Upper lobe of right lung (tissue), 1 donor: ENCODE data around the gene FAM72A. TPM values are rescaled to one million over a fixed set of nuclear protein-coding genes. Genes with fewer than 3 reads are reported as not detected.
A peak's percentile ranks its signal among the peaks of the same experiment; 100 is the strongest.
"Not testable (repeated sequence)": the region's sequence is repeated elsewhere in the genome, so short reads cannot be mapped to it uniquely, and the experiment has no call there.

Experiments
- ATAC-seq: fragments of 200-7000 bp; cut with Tn5 transposase; one replicate; pipeline ENCODE4 v1.9.1; 2020; ENCODE audit warnings: mild to moderate bottlenecking, moderate library complexity
- DNase-seq: peaks from one replicate; pipeline ENCODE4 v3.0.0-alpha.2; 2020
- H3K27ac ChIP-seq: fragments of 200-600 bp; one replicate; pipeline ENCODE4 v1.8.0; 2022
- H3K27me3 ChIP-seq: fragments of 200-600 bp; one replicate; pipeline ENCODE4 v1.8.0; 2022; ENCODE audit warnings: mild to moderate bottlenecking
- H3K36me3 ChIP-seq: fragments of 200-600 bp; one replicate; pipeline ENCODE4 v1.8.0; 2022
- H3K4me1 ChIP-seq: fragments of 200-600 bp; one replicate; pipeline ENCODE4 v1.8.0; 2022
- H3K4me3 ChIP-seq: fragments of 200-600 bp; one replicate; pipeline ENCODE4 v1.8.0; 2022; ENCODE audit warnings: mild to moderate bottlenecking
- H3K9me3 ChIP-seq: fragments of 200-600 bp; one replicate; pipeline ENCODE4 v1.8.0; 2022
- intact Hi-C: fragments of 100-400 bp; cut with DNase I; formaldehyde crosslinking; loops from one replicate; pipeline ENCODE4 v1.11.0; 2022
- long read RNA-seq: library from polyadenylated mRNA; unstranded; transcript quantifications from one replicate; pipeline ENCODE4 v2.0.0, GENCODE V29; 2021
- total RNA-seq: library from RNA; stranded (reverse); fragmentation: NEBNext Ultra II Directional; extraction: Animal tissue kit (Norgen Biotek cat#: 25700); gene quantifications from one replicate; pipeline ENCODE4 v1.2.1, GENCODE V29; 2021
- donor health status: DM: no; HTN: yes; CAD: no; lungs with severe emphysema.

Gene FAM72A
- 4.4 TPM for total RNA-seq
- long read RNA-seq, partial matches to known transcripts = 0 of 3 reads
- long read RNA-seq, other reads (novel, unspliced or antisense) = 1 of 3 reads

GRCh38 chr1:206202789-206203363, at the start of gene FAM72A:
TSS of gene FAM72A (minus strand) at chr1:206202839. CDS start at chr1:206202025, 814 bp downstream.
- H3K9me3 ChIP-seq, H3K4me1 ChIP-seq, intact Hi-C loops, H3K36me3 ChIP-seq, H3K27me3 ChIP-seq: not testable (repeated sequence)
- DNase-seq (peak; percentile 98), ATAC-seq (peak; percentile 90)
- H3K4me3 ChIP-seq = peak within 1 kb of the TSS; percentile 59
- H3K27ac ChIP-seq = peak within 1 kb of the TSS; percentile 75

GRCh38 chr1:206250953-206251681, 48.5 kb upstream of the FAM72A start:
- H3K9me3 ChIP-seq, H3K27me3 ChIP-seq, H3K27ac ChIP-seq, H3K4me1 ChIP-seq, H3K4me3 ChIP-seq, ATAC-seq, H3K36me3 ChIP-seq, intact Hi-C loops, DNase-seq: not testable (repeated sequence)

GRCh38 chr1:206246129-206246886, 43.7 kb upstream of the FAM72A start:
- ATAC-seq, intact Hi-C loops, DNase-seq, H3K4me1 ChIP-seq, H3K27me3 ChIP-seq, H3K4me3 ChIP-seq, H3K27ac ChIP-seq, H3K9me3 ChIP-seq, H3K36me3 ChIP-seq: not testable (repeated sequence)

- H3K4me1 ChIP-seq, intact Hi-C loops, H3K4me3 ChIP-seq, DNase-seq, H3K27ac ChIP-seq, H3K27me3 ChIP-seq, H3K9me3 ChIP-seq, H3K36me3 ChIP-seq, ATAC-seq: not testable (repeated sequence)
These were observed 42.8 kb upstream of the FAM72A start for GRCh38 chr1:206245479-206245878.

- H3K27ac ChIP-seq, H3K4me1 ChIP-seq, H3K9me3 ChIP-seq, H3K36me3 ChIP-seq, H3K4me3 ChIP-seq, DNase-seq, H3K27me3 ChIP-seq, intact Hi-C loops: not testable (repeated sequence)
- ATAC-seq = peak; percentile 90
These were observed 40.7 kb upstream of the FAM72A start for GRCh38 chr1:206243335-206243734.

- H3K36me3 ChIP-seq, H3K4me1 ChIP-seq, DNase-seq, H3K27ac ChIP-seq, H3K27me3 ChIP-seq, H3K9me3 ChIP-seq, H3K4me3 ChIP-seq, intact Hi-C loops: not testable (repeated sequence)
- peak; percentile 57 for ATAC-seq
These were observed 37.6 kb upstream of the FAM72A start for GRCh38 chr1:206240288-206240687.

- H3K27ac ChIP-seq, H3K4me3 ChIP-seq, H3K27me3 ChIP-seq, intact Hi-C loops, H3K36me3 ChIP-seq, ATAC-seq, H3K4me1 ChIP-seq, DNase-seq, H3K9me3 ChIP-seq: not testable (repeated sequence)
These were observed 32.6 kb upstream of the FAM72A start for GRCh38 chr1:206235190-206235589.

- intact Hi-C loops, H3K4me3 ChIP-seq, H3K27ac ChIP-seq, H3K4me1 ChIP-seq, H3K9me3 ChIP-seq, ATAC-seq, H3K27me3 ChIP-seq, DNase-seq, H3K36me3 ChIP-seq: not testable (repeated sequence)
These were observed 31.7 kb upstream of the FAM72A start for GRCh38 chr1:206234189-206234916.

- H3K4me3 ChIP-seq, intact Hi-C loops, H3K9me3 ChIP-seq, H3K4me1 ChIP-seq, H3K27me3 ChIP-seq, H3K36me3 ChIP-seq, H3K27ac ChIP-seq, DNase-seq: not testable (repeated sequence)
- ATAC-seq = peak; percentile 68
These were observed 30.5 kb upstream of the FAM72A start for GRCh38 chr1:206232970-206233645.

GRCh38 chr1:206231989-206232388, 29.4 kb upstream of the FAM72A start:
- H3K4me3 ChIP-seq, intact Hi-C loops, DNase-seq, H3K4me1 ChIP-seq, H3K27me3 ChIP-seq, H3K36me3 ChIP-seq, H3K27ac ChIP-seq, H3K9me3 ChIP-seq: not testable (repeated sequence)
- peak; percentile 75 for ATAC-seq

- DNase-seq, H3K9me3 ChIP-seq, H3K27ac ChIP-seq, H3K27me3 ChIP-seq, intact Hi-C loops, H3K4me3 ChIP-seq, ATAC-seq, H3K36me3 ChIP-seq, H3K4me1 ChIP-seq: not testable (repeated sequence)
These were observed 26.6 kb upstream of the FAM72A start for GRCh38 chr1:206229286-206229685.

- DNase-seq, intact Hi-C loops, H3K36me3 ChIP-seq, H3K4me3 ChIP-seq, H3K27ac ChIP-seq, ATAC-seq, H3K9me3 ChIP-seq, H3K4me1 ChIP-seq, H3K27me3 ChIP-seq: not testable (repeated sequence)
These were observed 24.2 kb upstream of the FAM72A start for GRCh38 chr1:206226886-206227285.

- H3K4me1 ChIP-seq, intact Hi-C loops: not testable (repeated sequence)
These were observed 22.7 kb upstream of the FAM72A start for GRCh38 chr1:206225386-206225785.

More at GRCh38 chr1:206225386-206225785, 22.7 kb upstream of the FAM72A start:
- ATAC-seq, H3K9me3 ChIP-seq, H3K36me3 ChIP-seq, DNase-seq, H3K4me3 ChIP-seq, H3K27me3 ChIP-seq, H3K27ac ChIP-seq: not testable (repeated sequence)
